ENCODE measurements around the gene CLDN10.
"Not testable (repeated sequence)": the region's sequence is repeated elsewhere in the genome, so short reads cannot be mapped to it uniquely, and the experiment has no call there.

CLDN10 gene

GRCh38 chr13:95552539-95553441 is at the start of gene CLDN10:
TSS of gene CLDN10 (plus strand) at chr13:95552720. CDS start at chr13:95552754, 34 bp downstream.
- DNase-seq: no peak

GRCh38 chr13:95503662-95504061 is 48.9 kb upstream of the CLDN10 start:
- no peak for DNase-seq

GRCh38 chr13:95505265-95505664 is 47.3 kb upstream of the CLDN10 start:
- DNase-seq: no peak

GRCh38 chr13:95505986-95506385 is 46.5 kb upstream of the CLDN10 start:
- no peak for DNase-seq

GRCh38 chr13:95507991-95508390 is 44.5 kb upstream of the CLDN10 start:
- DNase-seq: no peak

- DNase-seq: no peak
These were observed 43.5 kb upstream of the CLDN10 start for GRCh38 chr13:95508996-95509395.

- no peak for DNase-seq
These were observed 42.8 kb upstream of the CLDN10 start for GRCh38 chr13:95509521-95510310.

- no peak for DNase-seq
These were observed 41.6 kb upstream of the CLDN10 start for GRCh38 chr13:95510950-95511349.

- no peak for DNase-seq
These were observed 40.1 kb upstream of the CLDN10 start for GRCh38 chr13:95512424-95512823.

- no peak for DNase-seq
These were observed 39.6 kb upstream of the CLDN10 start for GRCh38 chr13:95512957-95513356.

GRCh38 chr13:95515606-95516005 is 36.9 kb upstream of the CLDN10 start:
- DNase-seq: not testable (repeated sequence)

- no peak for DNase-seq
These were observed 36.5 kb upstream of the CLDN10 start for GRCh38 chr13:95516021-95516420.

- DNase-seq: no peak
These were observed 36.0 kb upstream of the CLDN10 start for GRCh38 chr13:95516492-95516891.

GRCh38 chr13:95523598-95523997 is 28.9 kb upstream of the CLDN10 start:
- DNase-seq: no peak

- no peak for DNase-seq
These were observed 28.1 kb upstream of the CLDN10 start for GRCh38 chr13:95524264-95524901.

GRCh38 chr13:95527955-95528354 is 24.6 kb upstream of the CLDN10 start:
- no peak for DNase-seq

- no peak for DNase-seq
These were observed 22.3 kb upstream of the CLDN10 start for GRCh38 chr13:95530178-95530577.

GRCh38 chr13:95533545-95534160 is 18.9 kb upstream of the CLDN10 start:
- no peak for DNase-seq

GRCh38 chr13:95535243-95535642 is 17.3 kb upstream of the CLDN10 start:
- DNase-seq: peak; percentile 11

- DNase-seq: peak; percentile 15
These were observed 15.8 kb upstream of the CLDN10 start for GRCh38 chr13:95536632-95537241.

GRCh38 chr13:95540888-95541287 is 11.6 kb upstream of the CLDN10 start:
- no peak for DNase-seq

- no peak for DNase-seq
These were observed 11.2 kb upstream of the CLDN10 start for GRCh38 chr13:95541308-95541707.

Data from activated CD4-positive, alpha-beta T cell treated with anti-CD3 and anti-CD28 coated beads, Interleukin-2, Interleukin-6, amounts not matched to agents 100 ng/mL and 50 ng/mL, durations not matched to agents 16 hours and 8 hours (primary cell).